Kidney (tissue), 14 donors: ENCODE results near the gene FOXN3. TPM values are rescaled to one million over a fixed set of nuclear protein-coding genes. Genes with fewer than 3 reads are reported as not detected.

Experiments used
- DNase-seq, 5 donors: peaks; one replicate each; pipeline ENCODE4 v3.0.0-alpha.2; 2013 to 2020
- FAIRE-seq: peaks from 2 replicates; lab custom pipeline; 2012; peaks lifted over from hg19 to GRCh38; lab: Jason Lieb, UNC
- H3K27ac ChIP-seq, 2 donors: one replicate each; pipeline ENCODE4 v1.7.0; 2013; ENCODE audit warnings: low read depth in 2 of 2, low read length in 2 of 2, inconsistent platforms in 1 of 2
- H3K27me3 ChIP-seq: one replicate; pipeline ENCODE4 v1.7.1; 2013; ENCODE audit warnings: low read length, inconsistent platforms; ENCODE audit not compliant: control insufficient read depth, insufficient read depth
- H3K36me3 ChIP-seq, 3 donors: one replicate each; pipeline versions ENCODE4 v1.7.0 to v1.7.1; 2013; ENCODE audit warnings: low read length in 3 of 3, control low read depth in 1 of 3, inconsistent platforms in 1 of 3; ENCODE audit not compliant: insufficient read depth in 3 of 3, control insufficient read depth in 2 of 3
- H3K4me1 ChIP-seq, 3 donors: one replicate each; pipeline versions ENCODE4 v1.7.0 to v1.7.1; 2013; ENCODE audit warnings: low read length in 3 of 3, inconsistent platforms in 1 of 3, low read depth in 1 of 3; ENCODE audit not compliant: control insufficient read depth in 2 of 3, insufficient read depth in 2 of 3
- H3K4me3 ChIP-seq, 3 donors: one replicate each; pipeline versions ENCODE4 v1.7.0 to v1.8.1; 2013; ENCODE audit warnings: low read length in 3 of 3, control low read depth in 1 of 3, inconsistent platforms in 1 of 3
- H3K9ac ChIP-seq, 3 donors: one replicate each; pipeline versions ENCODE4 v1.7.0 to v1.7.1; 2013; ENCODE audit warnings: low read length in 3 of 3, control low read depth in 1 of 3, inconsistent platforms in 1 of 3
- H3K9me3 ChIP-seq, 3 donors: one replicate each; pipeline versions ENCODE4 v1.7.0 to v1.7.1; 2013; ENCODE audit warnings: low read length in 3 of 3, control low read depth in 1 of 3, inconsistent platforms in 1 of 3; ENCODE audit not compliant: control insufficient read depth in 2 of 3, insufficient read depth in 1 of 3
- intact Hi-C: fragments of 100-400 bp; cut with DNase I; formaldehyde crosslinking; loops from one replicate; pipeline ENCODE4 v1.11.1; 2022
- polyA plus RNA-seq: library from polyadenylated mRNA; stranded (reverse); fragments of 350-450 nt; fragmentation: Illumina TruSeq; extraction: RNeasy Lipid Tissue Mini Kit (QIAGEN cat#74804); gene quantifications from one replicate; pipeline ENCODE4 v1.2.3, GENCODE V29; 2014; ENCODE audit warnings: low read depth, low replicate concordance; ENCODE audit not compliant: insufficient read depth
- total RNA-seq: library from RNA; stranded (reverse); fragmentation: NEBNext Ultra II Directional; extraction: Animal tissue kit (Norgen Biotek cat#: 25700); gene quantifications from one replicate; pipeline ENCODE4 v1.2.1, GENCODE V29; 2021
- TF ChIP-seq, protein P1 (sequence below): IDR thresholded peaks from 3 replicates; pipeline ENCODE4 v1.5.1; 2012; ENCODE audit warnings: mild to moderate bottlenecking, moderate library complexity, borderline replicate concordance; ENCODE audit not compliant: insufficient read depth; ENCODE audit errors: extremely low read depth
- donor health status: control.
- donor health status: control.
- donor health status: control.
- donor health status: control.
- donor health status: control.
- donor health status: DM: yes; HTN: yes; CAD: no.
- donor health status: Normal renal cell carcinoma (clear cell type).

FOXN3 gene
- total and polyA plus RNA-seq, 2 donors from 2014 or later: 6.4 to 50.1 TPM

DNA sequence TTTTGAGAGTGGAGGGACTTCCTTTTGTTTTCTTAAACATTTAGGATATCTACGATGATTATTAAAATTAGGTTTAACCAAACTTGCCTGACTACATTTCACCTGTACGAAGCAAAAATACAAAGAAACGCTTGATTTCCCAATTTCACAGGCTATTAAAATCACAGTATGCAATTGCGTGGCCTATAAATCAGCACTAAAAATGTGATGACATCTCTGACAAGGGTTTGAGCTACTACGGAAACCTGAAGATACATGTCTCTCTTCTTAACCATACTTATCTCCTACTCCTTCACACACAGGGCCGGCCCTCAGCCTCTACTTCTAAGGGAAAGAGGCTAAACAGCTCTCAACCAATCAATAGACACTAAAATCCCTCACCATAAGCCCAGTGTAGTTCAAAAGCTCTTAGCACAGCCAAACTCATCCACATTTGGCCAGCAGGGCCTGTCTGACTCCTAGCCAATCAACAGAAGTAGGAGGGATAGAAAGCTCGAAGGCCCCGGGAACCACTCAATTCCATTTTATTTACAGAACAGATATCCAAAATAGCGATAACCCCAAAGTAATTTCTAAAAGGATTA is 137.3 kb downstream of the FOXN3 start:
- no peaks in the 10 kb centered on the region for H3K27me3 ChIP-seq
- FAIRE-seq (no peak), DNase-seq (peak in 2 of 5 donors; percentile 38 to 74)
- intact Hi-C loops: no loop called here
- no peak overlapping the region for H3K9ac ChIP-seq
- H3K4me3 ChIP-seq: no peak overlapping the region
- H3K27ac ChIP-seq: no peak overlapping the region
- no peaks in the 10 kb centered on the region for H3K9me3 ChIP-seq
- H3K36me3 ChIP-seq: peaks cover 0 to 4% (median 0%) of the 10 kb centered on the region in 3 donors
- no peaks in the 10 kb centered on the region for H3K4me1 ChIP-seq
- TF ChIP-seq, protein P1, sequence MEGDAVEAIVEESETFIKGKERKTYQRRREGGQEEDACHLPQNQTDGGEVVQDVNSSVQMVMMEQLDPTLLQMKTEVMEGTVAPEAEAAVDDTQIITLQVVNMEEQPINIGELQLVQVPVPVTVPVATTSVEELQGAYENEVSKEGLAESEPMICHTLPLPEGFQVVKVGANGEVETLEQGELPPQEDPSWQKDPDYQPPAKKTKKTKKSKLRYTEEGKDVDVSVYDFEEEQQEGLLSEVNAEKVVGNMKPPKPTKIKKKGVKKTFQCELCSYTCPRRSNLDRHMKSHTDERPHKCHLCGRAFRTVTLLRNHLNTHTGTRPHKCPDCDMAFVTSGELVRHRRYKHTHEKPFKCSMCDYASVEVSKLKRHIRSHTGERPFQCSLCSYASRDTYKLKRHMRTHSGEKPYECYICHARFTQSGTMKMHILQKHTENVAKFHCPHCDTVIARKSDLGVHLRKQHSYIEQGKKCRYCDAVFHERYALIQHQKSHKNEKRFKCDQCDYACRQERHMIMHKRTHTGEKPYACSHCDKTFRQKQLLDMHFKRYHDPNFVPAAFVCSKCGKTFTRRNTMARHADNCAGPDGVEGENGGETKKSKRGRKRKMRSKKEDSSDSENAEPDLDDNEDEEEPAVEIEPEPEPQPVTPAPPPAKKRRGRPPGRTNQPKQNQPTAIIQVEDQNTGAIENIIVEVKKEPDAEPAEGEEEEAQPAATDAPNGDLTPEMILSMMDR: no peak

DNA sequence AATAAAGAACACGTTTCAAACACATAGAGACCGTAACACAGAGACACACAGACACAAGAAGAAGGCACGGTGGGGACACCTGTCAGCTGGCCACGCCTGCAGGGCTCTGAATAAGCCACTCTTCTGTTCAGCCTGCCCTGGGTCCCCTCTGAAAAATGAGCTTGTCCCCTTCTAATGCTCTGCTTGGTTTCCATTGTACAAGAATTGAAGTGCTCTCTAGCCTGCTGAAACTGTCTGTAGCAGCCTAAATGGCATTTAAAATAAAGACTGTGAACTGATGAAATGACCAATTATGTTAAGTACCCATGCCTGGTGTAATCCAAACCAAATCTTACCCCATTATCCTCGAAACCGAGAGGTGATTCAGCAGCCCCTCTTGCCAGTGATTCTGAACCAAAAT is 139.8 kb downstream of the FOXN3 start:
- Histone ChIP-seq H3K9ac (no peak overlapping the region), H3K36me3 (peaks cover 0 to 4% (median 0%) of the 10 kb centered on the region in 3 donors), H3K4me3 (no peak overlapping the region), H3K27me3 (no peaks in the 10 kb centered on the region), H3K9me3 (no peaks in the 10 kb centered on the region), H3K4me1 (no peaks in the 10 kb centered on the region), H3K27ac (no peak overlapping the region)
- DNase-seq: no peak
- TF ChIP-seq, protein P1: no peak
- FAIRE-seq: no peak
- intact Hi-C loops: no loop called here

DNA sequence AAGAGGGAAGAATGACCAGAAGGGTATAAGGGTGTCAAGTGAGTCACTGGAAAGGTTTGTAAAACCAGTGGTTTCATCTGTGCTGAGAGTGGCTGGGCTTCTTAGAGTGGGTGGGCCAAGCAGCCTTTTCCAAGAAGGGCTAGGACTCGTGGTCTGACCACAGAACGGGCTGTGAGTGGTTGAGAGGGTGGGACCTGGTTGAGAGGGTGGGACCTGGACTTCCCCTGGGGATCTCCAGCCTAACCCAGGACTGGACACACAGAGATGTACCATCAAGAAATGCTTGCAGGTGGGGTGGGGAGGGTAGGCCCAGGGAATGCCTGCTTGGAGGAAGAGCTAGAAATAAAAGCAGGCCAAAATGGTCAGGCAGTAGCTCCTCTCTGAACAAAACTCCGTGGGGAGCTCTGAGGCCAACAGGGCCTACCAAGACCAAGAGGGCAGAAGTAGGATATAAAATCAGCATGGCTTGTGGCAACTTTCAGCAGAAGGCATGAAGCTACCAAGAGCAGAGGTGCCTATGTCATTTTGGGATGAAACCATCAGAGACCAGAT is 140.5 kb downstream of the FOXN3 start:
- intact Hi-C loops: no loop called here
- TF ChIP-seq, protein P1: no peak

More for the DNA sequence above, 140.5 kb downstream of the FOXN3 start:
- H3K4me3 ChIP-seq: no peak overlapping the region
- no peak for DNase-seq
- H3K27ac ChIP-seq: no peak overlapping the region
- no peaks in the 10 kb centered on the region for H3K4me1 ChIP-seq
- no peaks in the 10 kb centered on the region for H3K9me3 ChIP-seq
- no peak for FAIRE-seq
- no peak overlapping the region for H3K9ac ChIP-seq
- H3K36me3 ChIP-seq: peaks cover 0 to 4% (median 0%) of the 10 kb centered on the region in 3 donors
- H3K27me3 ChIP-seq: no peaks in the 10 kb centered on the region
